ENCODE data around the gene MCCC2.

- no peak for TF ChIP-seq EZH2phosphoT487 (IDR thresholded peaks at IDR 0.05; ENCODE audit: borderline replicate concordance, low read length)
- TF ChIP-seq CTCF (conservative IDR thresholded peaks at IDR 0.05; ENCODE audit: low read depth, low read length): no peak
Observed at GRCh38 chr5:71564895-71565294, 22.2 kb upstream of the MCCC2 start.
